HL-60/S4 (cell line): ENCODE data around the gene TTYH3.

Experiments used
- in situ Hi-C: fragments of 300-500 bp; cut with MboI; formaldehyde crosslinking; loops from 2 replicates; pipeline ENCODE4 v1.14.3; 2022; ENCODE audit warnings: low sequenced_read_pairs

TTYH3 gene

GRCh38 chr7:2634267-2635145 lies 2.7 kb downstream of the TTYH3 start:
- in situ Hi-C loops, result no loop called here

- in situ Hi-C loops, result no loop called here
Observed at GRCh38 chr7:2635148-2635668, 3.4 kb downstream of the TTYH3 start.

- in situ Hi-C loops, result no loop called here
Observed at GRCh38 chr7:2635810-2636701, 4.3 kb downstream of the TTYH3 start.

GRCh38 chr7:2637066-2637471 lies 5.3 kb downstream of the TTYH3 start:
- in situ Hi-C loops, result no loop called here

- in situ Hi-C loops, result no loop called here
Observed at GRCh38 chr7:2637505-2638223, 5.9 kb downstream of the TTYH3 start.

GRCh38 chr7:2638224-2638991 lies 6.6 kb downstream of the TTYH3 start:
- in situ Hi-C loops, result no loop called here

GRCh38 chr7:2639181-2639681 lies 7.4 kb downstream of the TTYH3 start:
- in situ Hi-C loops, result no loop called here

- in situ Hi-C loops, result no loop called here
Observed at GRCh38 chr7:2639695-2640481, 8.1 kb downstream of the TTYH3 start.

- in situ Hi-C loops, result no loop called here
Observed at GRCh38 chr7:2640482-2640830, 8.7 kb downstream of the TTYH3 start.

GRCh38 chr7:2640846-2641316 lies 9.1 kb downstream of the TTYH3 start:
- in situ Hi-C loops, result no loop called here

- in situ Hi-C loops, result no loop called here
Observed at GRCh38 chr7:2641406-2642393, 9.9 kb downstream of the TTYH3 start.

- in situ Hi-C loops, result no loop called here
Observed at GRCh38 chr7:2643386-2644219, 11.8 kb downstream of the TTYH3 start.

- in situ Hi-C loops, result no loop called here
Observed at GRCh38 chr7:2644220-2644561, 12.4 kb downstream of the TTYH3 start.

- in situ Hi-C loops, result no loop called here
Observed at GRCh38 chr7:2644562-2645273, 12.9 kb downstream of the TTYH3 start.

- in situ Hi-C loops, result no loop called here
Observed at GRCh38 chr7:2645274-2645868, 13.6 kb downstream of the TTYH3 start.

- in situ Hi-C loops, result no loop called here
Observed at GRCh38 chr7:2646336-2646679, 14.5 kb downstream of the TTYH3 start.
